Measurements from ENCODE around the gene IKBKG.
A peak's percentile ranks its signal among the peaks of the same experiment; 100 is the strongest.
"Not testable (repeated sequence)": the region's sequence is repeated elsewhere in the genome, so short reads cannot be mapped to it uniquely, and the experiment has no call there.

The IKBKG gene

GRCh38 chrX:154547245-154548027, at the start of gene IKBKG:
TSS of gene IKBKG (plus strand) at chrX:154547620. CDS start at chrX:154552003, 4,383 bp downstream.
- peak; percentile 93 for DNase-seq

- DNase-seq, result not testable (repeated sequence)
These were observed 46.0 kb upstream of the IKBKG start for GRCh38 chrX:154501423-154501822.

GRCh38 chrX:154502098-154502497, 45.3 kb upstream of the IKBKG start:
- DNase-seq, result no peak

GRCh38 chrX:154502989-154503388, 44.4 kb upstream of the IKBKG start:
- DNase-seq, result no peak

- DNase-seq, result no peak
These were observed 41.7 kb upstream of the IKBKG start for GRCh38 chrX:154505734-154506133.

GRCh38 chrX:154506483-154507332, 40.7 kb upstream of the IKBKG start:
- DNase-seq, result no peak

GRCh38 chrX:154507673-154508383, 39.6 kb upstream of the IKBKG start:
- DNase-seq, result no peak

GRCh38 chrX:154508384-154508745, 39.1 kb upstream of the IKBKG start:
- no peak for DNase-seq

GRCh38 chrX:154509455-154509854, 38.0 kb upstream of the IKBKG start:
- DNase-seq, result no peak

- no peak for DNase-seq
These were observed 35.7 kb upstream of the IKBKG start for GRCh38 chrX:154511761-154512160.

GRCh38 chrX:154512879-154513553, 34.4 kb upstream of the IKBKG start:
- DNase-seq, result no peak

GRCh38 chrX:154513716-154514115, 33.7 kb upstream of the IKBKG start:
- no peak for DNase-seq

GRCh38 chrX:154515090-154515965, 32.1 kb upstream of the IKBKG start:
- DNase-seq, result no peak

GRCh38 chrX:154515966-154516655, 31.3 kb upstream of the IKBKG start, which contains the start of gene FAM3A:
TSS of gene FAM3A (minus strand) at chrX:154516232. CDS start at chrX:154515772, 460 bp downstream.
- DNase-seq, result peak; percentile 91

- DNase-seq, result no peak
These were observed 30.7 kb upstream of the IKBKG start for GRCh38 chrX:154516656-154517100.

- DNase-seq, result no peak
These were observed 30.2 kb upstream of the IKBKG start for GRCh38 chrX:154517101-154517781.

- DNase-seq, result no peak
These were observed 28.0 kb upstream of the IKBKG start for GRCh38 chrX:154519389-154519788.

- DNase-seq, result no peak
These were observed 21.6 kb upstream of the IKBKG start for GRCh38 chrX:154525606-154526490.
